COLO668 (cell line): ENCODE results near the gene BCL10.
A peak's percentile ranks its signal among the peaks of the same experiment; 100 is the strongest.

Experiments used
- DNase-seq: peaks from one replicate; lab custom pipeline; 2025; ENCODE audit not compliant: unreplicated experiment; lab: John Stamatoyannopoulos, UW

BCL10 gene

DNA sequence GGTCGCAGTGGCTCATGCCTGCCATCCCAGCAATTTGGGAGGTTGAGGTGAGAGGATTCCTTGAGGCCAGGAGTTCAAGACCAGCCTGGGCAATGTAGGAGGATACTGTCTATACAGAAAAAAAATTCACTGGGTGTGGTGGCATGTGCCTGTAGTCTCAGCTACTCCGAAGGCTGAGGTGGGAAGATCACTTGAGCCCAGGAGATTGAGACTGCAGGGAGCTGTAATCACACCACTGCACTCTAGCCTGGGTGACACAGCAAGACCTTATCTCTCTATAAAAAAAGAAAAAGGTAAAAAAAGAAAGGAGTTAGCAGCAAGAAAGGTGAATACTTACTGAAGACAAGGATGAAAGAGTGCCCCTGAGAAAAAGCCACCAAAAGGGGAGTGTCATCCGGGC, 23.7 kb upstream of the BCL10 start:
- DNase-seq = no peak

DNA sequence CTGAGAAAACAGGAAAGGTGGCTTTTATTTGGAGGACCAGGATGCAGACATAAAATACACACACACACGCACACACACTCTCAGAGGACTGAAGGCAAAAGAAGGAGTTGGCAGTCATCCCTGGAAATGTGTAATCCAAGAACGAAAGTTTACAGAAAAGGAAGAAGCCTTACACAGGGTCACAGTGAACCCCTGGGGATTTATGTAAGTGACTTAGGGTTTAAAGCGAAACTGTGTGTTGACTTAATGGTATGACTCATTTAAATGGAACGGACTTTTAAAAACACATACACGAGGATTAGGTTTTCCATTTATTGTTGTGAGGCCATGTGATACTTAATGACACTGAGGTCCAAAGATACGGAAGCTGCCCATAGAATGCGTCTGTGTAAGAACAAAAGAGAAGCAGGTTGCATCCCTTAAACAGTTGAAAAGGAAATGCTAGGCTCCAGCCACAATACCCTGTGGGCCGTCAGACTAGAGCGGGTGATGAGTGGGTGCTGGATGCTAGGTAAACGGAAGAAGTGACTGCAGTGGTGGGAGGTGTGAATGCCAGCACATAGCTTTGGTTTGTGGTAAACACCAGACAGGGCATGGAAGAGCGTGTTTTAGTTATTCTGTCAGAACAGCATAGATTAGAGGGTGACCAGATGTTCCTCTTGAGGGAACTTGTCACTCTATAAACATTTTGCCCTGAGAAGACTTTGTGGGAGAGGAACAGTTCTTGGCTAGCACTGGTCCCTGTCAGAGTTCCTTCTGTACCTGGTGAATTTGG, 21.6 kb upstream of the BCL10 start:
- peak; percentile 60 for DNase-seq

DNA sequence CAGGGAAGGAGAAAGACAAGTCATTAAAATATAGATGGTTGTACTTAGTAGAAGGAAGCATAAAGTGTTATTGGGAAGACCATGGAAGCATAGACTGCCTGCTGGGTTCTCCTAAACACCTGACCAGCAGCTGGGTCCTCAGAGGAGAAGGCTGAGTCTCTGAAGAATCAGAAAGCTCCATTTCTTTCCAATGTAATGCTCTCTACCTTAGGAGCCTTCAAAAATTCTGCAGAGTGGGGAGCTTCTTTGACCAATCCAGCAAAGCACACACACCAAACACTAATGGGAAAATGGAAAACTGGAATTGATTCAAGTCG, 21.1 kb upstream of the BCL10 start:
- no peak for DNase-seq

DNA sequence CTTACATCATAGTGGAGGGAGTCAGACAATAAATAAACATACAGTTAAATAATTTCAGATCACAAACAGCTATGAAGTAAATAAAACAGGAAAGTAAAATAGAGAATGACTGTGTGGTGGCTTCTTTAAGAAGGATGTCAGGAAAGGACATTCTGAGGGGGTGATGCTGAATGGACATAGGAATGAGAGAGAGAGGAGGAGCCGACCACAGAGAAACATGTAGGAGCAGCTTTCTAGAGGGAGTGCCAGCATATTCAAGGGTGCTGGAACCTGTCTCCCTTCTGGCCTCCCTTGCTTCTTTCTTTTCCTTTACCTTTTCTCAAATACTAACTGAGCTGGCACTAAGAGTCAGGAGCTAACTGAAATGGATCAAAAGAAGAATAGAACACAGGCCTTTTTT, 20.5 kb upstream of the BCL10 start:
- DNase-seq = no peak

DNA sequence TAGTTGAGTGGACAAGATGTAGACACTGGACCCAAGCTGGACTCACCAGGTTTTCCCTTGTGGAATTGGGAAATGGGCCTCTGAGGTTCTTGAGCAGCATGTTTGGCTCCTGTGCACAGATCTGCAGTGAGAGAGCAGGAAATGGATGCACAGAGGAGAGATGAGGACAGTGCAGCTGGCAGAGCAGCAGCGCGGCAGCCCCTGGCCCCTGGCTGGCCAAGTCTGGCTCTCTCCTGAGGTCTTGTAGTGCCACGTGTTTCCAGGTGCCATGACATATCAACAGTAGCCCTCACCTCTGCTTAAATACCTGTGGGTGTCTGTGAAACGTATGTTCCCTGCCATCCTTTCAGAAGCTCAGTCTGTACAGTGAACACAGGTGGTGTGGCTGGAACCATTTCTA, 19.2 kb upstream of the BCL10 start:
- no peak for DNase-seq

DNA sequence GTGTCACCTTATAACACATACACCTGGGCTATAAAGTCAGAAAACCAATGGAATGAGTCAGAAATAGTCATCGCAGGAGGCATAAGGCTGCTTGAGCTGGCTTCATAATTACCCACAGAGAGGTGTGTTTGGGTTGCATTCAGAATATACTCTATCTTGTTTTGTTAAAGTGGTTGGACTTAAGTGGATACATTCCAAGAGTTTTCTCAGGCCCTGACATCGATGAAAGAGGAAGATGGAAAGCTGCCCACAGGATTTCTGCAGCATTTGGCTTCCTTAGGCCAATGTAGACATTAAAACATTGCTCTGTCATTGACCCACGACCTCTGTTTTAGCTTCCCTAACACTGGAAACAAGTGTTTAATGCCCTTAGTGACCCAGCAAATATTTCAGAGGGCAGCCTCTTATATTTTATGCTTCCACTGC, 18.6 kb upstream of the BCL10 start:
- DNase-seq = no peak

DNA sequence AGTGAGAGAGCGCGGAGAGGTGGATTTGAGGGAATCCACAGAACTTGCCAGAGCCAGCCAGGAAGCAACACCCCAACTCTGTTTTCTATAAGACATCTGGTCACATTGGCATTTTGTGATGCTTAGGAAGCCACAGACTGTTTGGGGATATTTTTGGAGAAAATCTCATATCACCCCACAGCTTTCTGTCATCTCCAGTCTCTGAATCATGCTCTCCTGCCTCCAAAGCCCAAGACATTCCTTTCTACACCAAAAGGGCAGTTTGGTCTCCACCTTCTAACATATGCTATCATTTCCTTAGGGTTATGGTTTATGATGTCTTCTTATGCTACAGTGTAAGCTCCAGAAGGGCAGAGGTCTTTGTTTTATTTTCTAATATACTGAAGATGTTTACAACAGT, 14.4 kb upstream of the BCL10 start:
- DNase-seq = no peak

DNA sequence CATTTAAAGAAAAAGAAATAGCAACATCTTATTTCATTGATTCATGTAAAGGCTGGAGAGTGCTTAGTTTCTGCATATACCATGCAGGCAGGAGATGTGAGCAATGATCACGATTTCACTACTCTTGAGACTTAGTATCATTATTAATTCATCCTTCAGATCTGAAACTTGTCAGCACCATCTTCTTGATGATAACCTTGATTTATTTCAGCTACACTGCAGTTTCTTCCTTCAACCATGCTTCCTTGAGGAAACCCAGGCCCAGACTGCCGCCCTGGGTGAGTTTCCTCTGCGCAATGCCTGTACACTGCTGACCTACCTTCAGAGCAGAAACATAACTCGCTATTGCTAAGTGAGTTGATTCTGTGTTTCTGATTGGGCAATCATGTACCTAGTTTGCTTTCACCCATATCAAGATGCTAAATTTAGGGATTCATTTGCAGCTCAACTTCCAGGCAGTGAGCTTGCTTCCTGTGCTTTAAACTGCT, 13.5 kb upstream of the BCL10 start:
- no peak for DNase-seq

DNA sequence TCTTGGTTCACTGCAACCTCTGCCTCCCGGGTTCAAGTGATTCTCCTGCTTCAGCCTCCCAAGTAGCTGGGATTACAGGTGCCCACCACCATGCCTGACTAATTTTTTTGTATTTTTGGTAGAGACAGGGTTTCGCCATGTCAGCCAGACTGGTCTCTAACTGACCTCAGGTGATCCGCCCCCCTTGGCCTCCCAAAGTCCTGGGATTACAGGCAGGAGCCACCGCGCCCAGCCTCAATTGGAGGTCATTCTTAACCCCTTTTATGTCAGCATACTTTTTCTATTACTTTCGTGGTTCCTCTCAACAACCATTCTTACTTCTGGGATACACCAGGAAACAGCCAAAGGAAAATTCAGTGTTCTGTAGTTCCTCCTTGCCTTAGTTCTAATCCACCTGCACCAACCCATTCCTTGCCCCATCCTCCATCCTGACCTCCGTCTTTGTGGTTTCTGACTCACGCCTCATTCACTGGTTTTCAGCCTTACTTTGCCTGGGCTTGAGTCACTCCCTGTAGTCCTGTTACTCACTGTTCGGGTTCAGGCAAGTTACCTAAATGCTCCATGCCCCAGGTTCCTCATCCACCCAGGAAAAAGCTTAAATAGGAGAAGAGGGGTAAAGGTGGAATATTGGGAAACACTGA, 12.9 kb upstream of the BCL10 start:
- DNase-seq = no peak

DNA sequence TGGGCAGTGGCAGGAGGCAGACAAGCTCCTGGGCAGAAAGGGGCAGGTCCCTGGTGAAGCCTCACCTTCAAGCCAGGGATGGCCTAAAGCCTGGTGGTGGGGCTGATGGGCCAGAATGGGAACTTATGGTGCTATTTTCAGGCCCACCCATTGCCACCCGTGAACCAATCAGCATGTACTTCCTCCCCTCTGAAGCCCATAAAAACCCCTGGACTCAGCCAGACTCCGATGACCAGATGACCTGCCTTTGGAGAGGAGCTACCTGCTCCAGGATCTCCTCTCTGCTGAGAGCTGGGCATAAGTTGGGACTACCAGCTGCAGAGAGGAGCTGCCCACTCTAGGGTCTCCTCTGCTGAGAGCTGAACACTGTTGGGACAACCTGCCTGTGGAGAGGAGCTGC, 7.8 kb upstream of the BCL10 start:
- no peak for DNase-seq

DNA sequence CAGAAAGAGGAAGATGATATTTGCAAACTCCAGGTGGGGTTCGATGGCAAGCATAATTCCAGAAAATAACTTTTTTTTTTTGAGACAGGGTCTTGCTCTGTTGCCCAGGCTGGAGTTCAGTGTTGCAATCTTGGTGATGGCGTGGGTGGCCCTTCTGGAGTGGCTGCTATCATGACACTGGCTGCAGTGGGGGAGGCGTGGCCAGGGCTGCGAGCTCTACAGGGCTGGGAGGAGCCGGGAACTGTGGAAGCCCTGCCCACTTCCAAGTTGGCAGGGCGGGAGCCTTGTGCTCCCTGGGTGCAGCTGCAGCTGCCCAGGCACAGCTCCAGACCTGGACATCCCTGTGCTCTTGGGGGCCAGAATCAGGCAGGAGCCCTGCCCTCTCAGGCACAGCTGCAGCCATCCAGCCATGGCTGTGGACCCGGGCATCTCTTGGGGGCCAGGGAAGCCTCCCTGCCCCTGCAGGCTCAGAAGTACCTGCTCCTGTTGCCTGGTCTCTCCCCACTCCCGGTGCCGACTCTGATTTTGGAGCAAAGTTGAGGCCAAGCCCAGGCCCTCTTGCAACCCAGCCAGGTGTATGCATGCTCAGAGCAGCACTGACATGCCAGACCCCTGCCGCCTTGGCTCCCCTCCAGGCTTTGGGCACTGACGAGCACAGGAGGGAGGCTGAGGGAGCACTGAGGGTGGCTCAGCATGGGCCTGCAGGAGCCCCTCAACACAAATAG, 7.2 kb upstream of the BCL10 start:
- peak; percentile 48 for DNase-seq

DNA sequence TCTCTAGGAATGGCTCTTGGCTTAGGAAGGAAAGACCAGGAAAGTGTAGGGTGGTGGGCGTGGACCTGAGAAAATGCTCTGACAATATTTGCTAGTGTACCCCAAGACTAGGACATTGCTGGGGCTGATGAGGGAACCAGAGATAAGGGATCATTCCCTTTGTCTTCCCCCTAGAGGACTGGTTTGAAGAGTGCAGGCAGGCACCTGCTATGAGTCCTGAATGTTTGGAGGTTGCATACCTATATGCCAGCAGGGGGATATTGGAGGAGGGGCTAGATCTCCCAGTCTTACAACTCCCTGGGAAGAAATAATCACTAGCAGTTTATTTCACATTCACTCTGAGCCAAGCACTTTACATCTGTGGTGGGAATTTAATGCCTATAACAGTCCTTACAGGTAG, 6.0 kb upstream of the BCL10 start:
- DNase-seq = no peak

DNA sequence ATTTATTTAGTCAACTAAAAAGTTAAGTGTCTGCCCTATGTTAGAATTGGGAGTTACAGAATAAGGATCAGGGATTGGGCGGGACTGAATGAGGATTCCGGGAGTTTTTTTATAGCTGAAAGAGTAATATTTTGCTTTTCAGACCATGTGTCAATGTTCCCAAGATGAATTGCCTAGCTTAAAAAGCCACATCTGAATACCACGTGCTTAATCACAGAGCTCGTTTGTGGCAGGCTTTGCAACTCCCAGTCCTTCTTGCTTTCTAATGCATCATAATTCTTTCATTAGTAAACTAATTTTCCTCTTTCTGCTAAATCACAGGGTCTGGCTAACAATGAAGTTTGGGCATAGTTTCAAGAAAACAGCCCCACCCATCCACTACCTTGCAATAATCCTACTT, 4.2 kb upstream of the BCL10 start:
- DNase-seq = no peak

DNA sequence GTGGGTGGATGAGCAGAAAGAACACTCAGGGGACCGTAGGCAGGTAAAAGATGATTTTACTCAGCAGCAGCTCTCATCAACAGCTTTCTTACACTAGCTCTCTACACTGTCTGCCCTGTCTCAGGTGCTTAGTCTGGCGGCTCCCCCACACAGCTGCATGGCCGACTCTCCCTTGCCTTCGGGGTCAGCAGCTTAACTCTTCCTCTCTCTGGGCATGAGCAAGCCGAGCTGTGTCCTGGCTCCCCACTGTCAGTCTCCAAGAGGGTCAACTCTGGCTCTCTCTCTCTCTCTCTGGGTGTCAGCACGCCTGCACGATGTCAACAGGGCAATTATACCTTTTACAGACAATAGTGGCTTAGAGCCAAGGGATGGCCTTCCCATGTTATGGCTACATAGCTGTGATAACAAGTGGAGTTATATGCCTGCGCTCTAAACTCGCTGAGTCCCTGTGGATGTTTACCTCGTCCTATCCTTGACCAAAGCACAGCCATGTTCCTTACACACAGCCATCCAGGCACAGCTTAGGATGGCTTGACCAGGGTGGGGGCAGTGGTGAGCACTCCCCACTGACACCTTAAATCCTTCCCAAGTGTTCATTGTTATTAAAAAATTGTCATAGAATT, 3.1 kb upstream of the BCL10 start:
- no peak for DNase-seq

DNA sequence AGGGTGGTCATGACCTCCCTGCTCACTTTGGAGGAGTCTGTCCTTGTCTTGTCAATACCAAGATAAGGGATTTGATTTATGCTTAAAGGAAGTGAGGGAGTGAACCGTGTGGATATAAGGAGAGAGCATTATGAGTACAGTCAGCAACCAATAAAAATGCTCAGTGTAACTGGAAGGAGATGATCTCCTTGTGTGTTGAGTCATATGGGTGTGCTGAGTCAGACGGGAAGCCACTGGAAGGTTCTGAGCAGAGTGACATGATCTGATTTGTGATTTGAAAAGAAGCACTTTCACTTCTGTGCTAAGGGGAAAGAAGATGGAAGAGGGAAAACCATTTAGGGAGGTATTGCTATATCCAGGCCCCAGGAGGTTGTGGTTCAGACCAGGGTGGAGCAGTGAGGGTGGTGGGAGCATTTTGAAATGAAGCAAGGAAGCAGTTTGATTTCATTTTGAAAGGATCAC, 2.5 kb upstream of the BCL10 start:
- no peak for DNase-seq

DNA sequence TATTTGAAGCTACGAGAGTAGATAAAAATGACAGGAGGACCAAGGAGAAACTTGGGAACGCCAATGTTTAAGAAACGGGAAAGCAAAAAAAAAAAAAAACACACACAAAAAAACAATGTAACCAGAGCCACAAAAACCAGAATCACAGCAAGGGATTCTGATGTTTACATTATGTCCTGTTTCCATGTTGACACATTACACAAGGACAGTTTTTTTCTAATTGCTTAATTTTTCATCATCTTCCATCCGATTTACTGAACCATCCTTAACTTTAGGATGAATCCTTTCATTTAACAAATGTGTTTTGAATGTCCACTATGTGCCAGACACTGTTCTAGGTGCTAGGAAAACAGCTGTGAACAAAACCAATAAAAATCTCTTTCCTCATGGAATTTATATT, 1.4 kb upstream of the BCL10 start:
- no peak for DNase-seq

DNA sequence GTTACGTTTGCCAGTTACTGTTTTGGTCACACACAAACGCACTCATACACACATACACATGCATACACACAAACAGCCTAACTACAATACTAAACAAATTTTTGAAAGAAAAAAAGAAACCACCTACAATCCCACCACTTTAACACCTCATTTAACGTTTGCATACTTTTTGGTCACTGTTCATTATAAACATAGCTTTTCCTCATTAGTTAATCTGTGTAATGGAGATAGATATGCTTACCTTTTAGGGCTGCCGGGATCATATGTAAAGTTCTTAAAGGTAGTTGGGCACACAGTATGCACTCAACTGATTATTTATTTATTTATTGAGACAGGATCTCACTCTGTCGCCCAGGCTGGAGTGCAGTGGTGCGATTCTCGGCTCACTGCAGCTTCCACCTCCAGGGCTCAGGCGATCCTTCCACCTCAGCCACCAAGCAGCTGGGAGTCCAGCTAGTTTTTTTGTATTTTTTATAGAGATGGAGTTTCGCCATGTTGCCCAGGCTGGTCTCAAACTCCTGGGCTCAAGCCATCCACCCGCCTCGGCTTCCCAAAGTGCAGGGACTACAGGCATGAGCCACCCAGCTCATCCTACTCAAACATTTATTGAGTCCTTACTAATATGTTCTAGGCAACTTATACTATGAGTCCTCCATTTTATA, 677 bp upstream of the BCL10 start:
- no peak for DNase-seq

DNA sequence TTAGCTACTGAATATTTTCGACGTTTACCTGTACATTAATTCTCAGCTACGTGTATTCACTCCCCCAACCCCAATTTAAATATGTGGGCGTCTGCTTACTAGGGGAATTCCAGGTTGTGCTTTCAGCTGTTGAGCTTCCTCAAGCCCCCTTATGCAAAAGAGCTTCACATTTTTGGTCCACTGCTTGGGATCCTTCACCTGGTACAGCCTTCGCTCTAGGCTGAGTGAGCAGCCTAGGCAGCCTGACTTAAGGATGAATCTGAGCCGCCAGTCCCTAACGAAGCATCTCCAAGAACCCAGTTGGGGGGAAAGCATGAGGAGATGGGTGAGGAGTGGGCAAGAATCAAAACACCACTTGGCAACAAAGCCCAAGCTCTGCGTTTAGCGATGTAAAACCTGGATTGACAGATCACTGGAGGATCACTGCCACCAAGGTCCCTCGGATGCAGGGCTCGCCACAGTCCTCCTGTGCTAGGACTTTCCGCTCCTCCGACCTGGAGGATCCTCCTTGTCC, 674 bp downstream of the BCL10 start:
- peak; percentile 54 for DNase-seq

DNA sequence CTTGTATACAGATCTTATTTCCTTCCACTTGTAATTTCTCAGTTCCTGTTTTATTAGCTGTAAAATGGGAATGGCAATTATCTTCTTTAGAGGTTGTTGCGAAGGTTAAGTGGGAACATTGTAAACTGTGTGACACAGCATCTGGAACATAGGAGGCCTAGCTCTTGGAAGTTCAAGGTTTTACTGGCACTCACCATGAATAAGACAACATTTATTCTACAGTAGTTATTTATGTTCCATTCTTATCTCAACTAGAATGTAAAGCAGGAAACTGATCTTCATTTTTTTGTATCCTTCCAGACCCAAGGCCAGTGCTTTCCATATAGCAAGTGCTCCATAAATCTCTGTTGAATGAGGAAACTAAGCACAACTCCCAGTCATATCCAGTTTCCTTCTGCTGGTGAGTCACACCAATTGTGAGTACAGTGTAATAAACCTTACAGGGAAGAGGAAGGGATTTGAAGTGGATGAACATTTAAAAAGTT, 1.4 kb downstream of the BCL10 start:
- DNase-seq = peak; percentile 52

DNA sequence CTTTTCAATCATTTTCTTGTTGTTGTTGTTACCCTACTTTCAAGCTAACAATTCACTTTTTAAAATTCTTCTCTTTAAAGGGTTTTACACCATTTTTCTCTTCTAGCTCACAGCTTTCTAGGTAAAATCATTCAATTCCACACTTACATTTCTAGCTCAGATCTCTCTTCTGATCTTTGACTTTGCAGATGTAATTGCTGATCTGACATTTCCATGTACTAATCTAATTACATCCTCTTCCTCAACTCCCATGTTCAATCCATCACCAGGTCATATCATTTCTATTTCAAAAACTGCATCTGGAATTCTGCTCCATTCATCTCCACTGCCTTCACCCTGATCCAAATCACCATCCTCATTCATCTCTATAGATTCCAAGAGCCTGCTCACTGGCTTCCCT, 3.0 kb downstream of the BCL10 start:
- DNase-seq = no peak
